ENCODE data around the gene TTC22.
"Not testable (repeated sequence)": the region's sequence is repeated elsewhere in the genome, so short reads cannot be mapped to it uniquely, and the experiment has no call there.

The TTC22 gene

DNA sequence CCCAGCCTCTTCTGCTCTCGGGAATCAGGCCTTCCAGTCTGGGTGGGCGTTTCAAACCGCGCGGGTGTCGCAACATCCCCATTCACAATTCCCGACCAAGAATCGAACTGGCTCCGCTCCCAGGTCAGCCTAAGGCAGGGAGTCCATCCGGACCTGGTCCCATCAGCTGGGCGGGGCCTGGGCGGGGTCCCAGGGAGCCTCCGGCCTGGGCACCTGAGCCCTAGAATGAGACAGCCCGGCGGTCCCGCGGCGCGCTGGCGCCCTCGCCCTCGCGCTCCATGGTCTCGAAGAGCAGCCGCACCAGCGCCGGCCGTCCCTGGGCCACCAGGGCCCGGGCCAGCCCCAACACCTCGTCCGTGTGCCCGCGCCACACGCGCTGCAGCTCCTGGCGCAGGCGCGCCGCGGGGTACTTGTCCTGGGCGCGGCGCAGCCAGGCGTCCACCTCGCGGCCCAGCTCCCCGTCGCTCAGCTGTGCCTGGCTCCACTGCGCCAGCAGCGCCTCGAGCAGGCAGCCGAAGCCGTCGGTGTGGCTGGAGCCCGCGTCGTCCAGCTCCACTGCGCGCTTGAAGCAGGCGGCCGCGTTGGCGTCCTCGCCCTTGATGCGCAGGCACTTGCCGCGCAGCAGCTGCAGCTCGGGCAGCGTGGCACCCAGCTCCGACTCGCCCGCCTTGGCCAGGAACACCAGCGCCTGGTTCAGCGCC, 19.9 kb downstream of the TTC22 start:
- DNase-seq = no peak

DNA sequence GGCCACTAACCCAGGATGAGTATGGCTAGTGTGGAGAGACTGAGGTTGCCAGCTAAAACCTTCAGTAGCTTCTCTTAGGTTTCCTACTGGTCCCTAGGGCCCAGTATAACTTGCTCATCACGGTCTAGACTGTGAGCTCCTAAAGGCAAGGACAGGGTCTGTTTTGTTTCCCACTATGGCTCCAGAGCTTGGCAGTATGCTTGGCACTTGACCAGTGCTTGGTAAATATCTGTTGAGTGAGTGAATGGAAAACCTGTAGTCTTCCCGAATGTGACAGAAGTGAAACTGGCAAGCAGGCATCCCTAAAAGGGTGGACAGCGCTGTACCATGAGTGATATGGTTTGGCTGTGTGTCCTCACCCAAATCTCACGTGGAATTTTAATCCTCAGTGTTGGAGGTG, 23.7 kb downstream of the TTC22 start:
- no peak for DNase-seq

DNA sequence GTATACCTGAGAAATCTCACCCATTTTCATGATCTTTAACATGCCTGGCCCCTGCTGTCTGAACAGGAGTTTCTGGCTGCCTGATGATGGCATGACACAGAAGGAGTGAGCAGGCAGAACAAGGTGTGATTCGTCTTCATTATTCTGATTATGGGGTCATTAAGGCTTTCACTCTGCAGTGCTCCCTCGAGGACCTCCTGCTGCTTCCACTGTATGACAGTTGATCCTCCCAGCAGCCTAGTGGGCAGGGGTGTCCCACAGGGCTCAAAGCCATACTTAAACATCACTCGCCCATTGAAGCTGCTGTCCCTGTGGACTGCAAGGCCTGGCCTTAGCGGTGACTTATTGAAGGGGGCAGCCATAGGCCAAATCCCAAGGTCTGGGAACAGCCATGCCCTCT, 24.1 kb downstream of the TTC22 start:
- DNase-seq = no peak

DNA sequence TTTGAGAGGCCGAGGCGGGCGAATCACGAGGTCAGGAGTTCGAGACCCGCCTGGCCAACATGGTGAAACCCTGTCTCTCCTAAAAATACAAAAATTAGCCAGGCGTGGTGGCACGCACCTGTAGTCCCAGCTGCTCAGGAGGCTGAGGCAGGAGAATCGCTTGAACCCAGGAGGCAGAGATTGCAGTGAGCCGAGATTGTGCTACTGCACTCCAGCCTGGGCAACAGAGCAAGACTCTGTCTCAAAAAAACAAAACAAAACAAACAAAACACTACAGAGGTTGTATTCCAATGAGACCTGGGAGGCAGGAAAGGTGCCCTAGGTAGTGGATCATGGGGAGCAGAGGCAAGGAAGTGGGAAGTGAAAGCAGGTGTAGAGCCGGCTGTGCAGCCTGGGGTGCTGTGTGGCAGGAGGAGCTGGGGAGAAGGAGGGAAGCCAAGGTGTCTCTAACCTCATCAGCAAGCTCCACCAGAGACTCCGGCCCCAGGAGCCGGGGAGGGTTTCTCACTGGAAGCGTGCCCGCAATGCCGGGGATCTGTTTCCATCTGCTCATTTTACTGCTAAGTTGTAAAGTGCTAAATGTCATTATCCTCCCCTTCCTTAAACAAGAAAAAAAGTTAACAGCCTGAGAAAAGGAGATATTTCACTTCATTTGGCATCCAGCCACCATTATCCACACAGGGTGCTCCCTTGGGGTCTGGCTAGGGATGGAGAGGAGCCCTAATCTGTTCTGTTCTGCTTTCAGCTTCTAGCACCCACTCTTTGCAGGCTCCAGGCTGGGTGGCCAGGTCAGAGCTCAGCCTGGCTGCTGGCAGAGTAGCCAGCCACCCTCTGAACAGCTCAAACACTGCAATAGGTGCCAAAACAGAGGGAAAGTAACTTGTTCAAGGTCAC, 25.0 kb downstream of the TTC22 start:
- DNase-seq = not testable (repeated sequence)

DNA sequence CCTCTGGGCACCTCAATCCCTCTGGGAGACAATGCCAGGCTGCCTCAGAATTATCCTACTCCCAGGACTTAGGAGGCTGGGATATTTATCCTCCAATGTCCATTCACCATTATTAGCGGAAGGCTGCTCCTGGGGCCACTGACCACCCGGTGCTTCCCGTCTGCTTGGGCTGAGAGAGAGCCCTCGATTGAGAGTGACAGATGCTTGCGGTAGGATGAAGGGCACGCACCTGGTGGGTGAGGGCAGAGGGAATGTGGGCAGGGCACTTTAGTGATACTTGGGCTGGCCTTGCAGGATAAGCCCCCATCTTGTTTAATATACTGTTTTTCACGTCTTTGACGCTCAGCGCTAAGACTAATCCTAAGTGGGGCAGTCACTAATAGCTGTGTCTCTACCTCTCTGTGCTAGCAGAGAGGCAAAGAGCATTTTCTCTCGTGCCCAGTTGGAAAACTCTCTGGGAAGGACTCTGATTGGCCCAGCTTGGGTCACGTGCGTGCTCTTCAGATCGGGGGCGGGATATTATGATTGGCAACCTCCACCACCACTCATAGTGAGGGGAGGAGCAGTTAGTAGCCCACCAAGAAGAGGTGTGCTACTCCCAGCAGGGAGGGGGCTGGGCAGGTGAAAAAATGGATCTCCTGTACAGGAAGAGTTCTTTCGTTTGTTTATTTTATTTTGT, 26.2 kb downstream of the TTC22 start:
- no peak for DNase-seq

DNA sequence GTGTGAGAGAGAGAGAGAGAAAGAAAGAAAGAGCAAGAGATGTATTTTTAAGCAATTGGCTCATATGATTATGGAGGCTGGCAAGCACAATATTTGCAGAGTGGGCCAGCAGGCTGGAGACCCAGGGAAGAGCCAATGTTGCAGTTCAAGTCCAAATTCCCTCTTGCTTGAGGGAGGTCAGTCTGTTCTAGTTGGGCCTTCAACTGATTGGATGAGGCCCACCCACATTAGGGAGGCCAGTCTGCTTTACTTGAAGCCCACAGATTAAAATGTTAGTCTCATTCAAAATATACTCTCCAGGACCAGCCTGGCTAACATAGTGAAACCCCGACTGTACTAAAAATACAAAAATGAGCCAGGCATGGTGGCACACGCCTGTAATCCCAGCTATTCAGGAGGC, 28.2 kb downstream of the TTC22 start:
- DNase-seq = no peak

DNA sequence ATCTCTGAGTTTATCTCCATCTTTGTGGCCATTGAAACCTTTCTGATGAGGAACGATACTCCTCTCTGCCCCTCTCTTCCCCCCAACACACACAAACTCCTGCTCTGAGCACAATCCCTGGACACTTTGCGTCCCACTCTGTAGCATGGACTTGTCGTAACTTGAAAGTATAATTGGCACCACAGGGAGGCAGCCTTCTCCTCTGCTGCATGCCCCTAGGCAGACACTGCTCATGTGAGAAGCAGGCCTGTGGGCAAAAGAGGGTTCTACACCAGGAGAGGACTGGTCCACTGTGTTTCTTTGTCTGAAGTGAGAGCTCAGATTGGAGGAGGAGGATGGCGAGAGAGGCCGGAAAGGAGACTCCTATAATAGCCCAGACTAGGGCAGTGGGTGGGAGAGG, 33.0 kb downstream of the TTC22 start:
- DNase-seq = no peak

DNA sequence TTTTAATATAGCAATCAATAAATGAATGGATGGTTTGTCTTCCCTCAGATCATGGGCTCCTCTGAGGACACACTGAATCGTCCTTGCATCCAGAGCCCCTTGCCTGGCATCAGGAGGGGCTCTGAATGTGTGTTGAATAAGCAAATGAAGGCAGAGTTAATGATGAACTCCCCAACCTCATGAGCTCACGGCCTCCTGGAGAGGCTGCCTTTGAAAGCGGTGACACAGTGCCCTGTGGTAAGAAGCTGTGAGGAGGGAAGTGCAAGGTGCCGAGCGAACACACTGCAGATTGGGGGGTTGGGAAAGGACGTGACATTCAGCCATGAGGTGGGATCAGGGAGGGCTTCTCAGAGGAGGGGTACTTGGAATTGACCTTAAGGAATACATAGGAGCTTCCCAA, 33.6 kb downstream of the TTC22 start:
- DNase-seq = no peak

DNA sequence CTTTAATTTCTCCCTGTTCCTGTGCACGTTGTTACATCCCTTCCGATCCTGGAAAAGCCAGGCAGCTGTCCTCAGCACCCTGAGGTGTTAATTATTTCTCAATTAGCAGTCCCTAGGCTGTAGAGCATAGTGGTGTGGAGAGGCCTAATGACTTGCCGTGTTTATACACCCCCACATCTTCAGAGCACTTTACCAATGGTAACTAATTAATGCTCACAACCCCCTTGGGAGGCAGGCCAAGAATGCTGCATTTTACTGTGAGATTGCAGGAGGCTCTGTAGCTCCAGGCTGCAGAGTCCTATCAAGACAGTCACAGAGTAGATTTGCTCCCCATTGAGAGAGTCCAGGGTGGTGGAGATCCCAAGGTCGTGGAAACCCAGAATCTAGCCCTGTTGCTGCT, 34.4 kb downstream of the TTC22 start:
- no peak for DNase-seq

DNA sequence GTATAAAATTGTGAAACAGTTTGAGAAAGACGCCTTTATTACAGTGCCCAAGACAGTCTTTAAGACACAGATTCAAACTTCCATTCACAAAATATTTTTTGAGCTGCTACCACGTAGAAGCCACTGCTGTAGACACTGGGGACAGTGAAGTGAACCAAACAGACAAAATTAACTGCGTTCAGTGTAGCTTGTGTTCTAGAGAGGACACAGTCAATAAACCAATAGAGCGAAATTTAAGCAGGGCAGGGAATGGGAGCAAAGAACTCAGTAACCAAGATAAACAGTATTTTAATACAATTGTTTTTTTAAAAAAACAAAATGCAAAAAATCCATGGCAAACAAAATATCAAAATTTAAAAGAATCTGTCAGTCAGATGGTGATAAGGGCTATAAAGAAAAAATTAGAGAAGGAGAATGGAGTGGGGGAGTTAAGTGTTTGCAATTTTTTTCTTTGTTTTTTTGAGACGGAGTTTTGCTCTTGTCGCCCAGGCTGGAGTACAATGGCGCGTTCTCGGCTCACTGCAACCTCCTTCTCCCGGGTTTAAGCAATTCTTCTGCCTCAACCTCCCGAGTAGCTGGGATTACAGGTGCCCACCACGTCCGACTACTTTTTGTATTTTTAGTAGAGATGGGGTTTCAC, 36.1 kb downstream of the TTC22 start:
- DNase-seq = no peak

DNA sequence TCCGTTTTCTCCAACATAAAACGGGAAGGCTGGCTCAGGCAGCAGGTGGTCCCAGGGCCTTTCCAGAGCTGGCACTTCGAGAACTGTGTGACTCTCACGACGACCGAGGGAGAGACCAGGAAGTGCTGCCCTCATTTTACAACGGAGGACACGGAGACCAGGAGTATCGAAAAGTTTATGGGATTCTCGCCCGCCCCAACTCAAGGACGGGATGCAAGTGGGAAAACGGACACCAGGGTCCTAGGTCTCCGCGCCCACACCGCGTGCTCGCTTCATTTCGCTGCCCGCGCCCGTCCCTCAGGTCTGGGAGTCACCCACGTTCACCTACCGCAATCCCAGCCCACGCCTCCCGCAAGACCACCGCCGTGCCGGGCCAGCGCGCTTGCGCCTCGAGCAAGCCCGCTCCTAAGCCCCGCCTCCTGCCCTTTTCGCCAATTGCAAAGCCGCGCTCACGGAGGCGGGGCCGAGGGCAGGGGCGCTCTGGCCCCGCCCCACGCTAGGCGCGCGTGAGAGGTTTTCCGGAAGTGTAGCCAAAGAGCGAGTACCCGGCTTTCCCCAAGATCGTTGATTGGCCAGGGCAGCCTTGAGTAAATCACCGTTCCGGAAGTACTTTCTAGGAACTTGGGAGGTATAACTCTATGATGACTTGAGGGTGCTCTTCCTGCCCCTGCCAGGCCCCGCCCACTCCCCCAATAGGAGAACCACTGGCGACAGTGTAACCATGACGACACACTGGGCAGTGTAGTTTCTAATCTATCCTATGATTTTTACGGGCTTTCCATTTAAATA, 36.8 kb downstream of the TTC22 start, which contains the start of gene PARS2:
Gene PARS2 (minus strand): TSS at position 391 of the 789 bp plus-strand sequence. CDS start 5,362 bp downstream, outside the sequence.
- peak; percentile 97 to 98 for DNase-seq

DNA sequence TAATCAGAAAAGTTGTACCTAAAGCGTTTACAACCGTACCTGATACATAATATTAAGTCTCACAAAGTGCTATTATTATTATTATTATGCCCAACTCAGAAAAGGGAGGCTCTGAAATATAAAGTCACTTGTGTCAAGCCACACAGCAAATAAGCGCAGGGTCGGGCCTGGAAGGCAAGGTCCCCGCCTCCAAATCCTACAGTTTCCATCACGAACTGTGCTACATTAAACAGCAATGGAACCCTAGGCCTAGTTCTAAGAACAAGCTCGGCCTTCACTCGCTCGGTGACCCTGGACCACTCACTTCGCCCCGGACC, 37.3 kb downstream of the TTC22 start:
- DNase-seq = no peak

DNA sequence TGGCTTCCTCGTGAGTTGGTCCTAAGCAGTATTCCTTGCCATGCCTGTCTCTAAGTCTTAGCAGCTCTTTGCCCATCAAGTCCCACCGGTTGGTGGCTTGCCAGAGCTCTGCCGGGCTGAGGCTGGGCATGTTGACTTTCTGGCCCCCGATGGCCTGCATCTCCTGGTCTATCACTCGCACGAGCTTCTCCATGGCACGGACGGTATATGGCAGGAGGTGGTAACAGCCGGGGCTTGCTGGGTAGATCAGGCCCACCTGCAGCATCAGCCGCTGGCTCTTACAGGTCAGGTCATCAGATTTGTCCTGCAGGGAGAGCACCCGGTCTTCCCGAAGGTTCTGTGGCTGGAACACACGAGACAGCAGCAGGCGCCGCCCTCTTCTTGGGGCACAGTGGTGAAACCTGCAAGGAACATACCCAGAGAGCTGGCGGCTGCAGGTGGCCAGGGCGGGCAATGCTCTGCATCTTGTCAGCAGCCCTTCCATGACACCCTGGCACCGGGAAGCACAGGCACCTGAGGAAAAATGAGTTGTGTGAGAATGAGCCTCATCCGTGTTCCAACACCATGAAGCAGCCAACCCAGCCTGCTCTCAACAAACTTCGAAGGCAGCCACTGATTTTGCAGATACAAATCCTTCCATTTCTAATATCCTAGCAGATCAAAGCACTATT, 42.3 kb downstream of the TTC22 start:
- no peak for DNase-seq

DNA sequence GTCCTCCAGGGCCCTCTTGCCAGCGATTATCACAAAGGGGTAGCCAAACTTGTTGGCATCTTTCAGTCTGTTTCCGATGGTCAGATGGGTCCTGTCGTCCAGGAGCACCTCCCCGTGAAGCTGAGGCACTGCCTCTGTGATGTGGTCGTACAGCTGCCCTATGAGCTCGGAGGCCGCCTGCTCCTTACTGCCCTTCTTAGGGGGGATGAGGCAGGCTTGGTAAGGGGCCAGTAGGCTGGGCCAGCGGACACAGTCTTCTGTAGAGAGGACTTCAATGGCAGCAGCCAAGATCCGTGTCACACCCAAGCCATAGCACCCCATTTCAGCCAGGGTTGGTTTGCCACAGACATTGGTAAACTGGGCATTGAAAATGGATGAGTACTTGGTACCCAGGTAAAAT, 43.3 kb downstream of the TTC22 start:
- DNase-seq = no peak

DNA sequence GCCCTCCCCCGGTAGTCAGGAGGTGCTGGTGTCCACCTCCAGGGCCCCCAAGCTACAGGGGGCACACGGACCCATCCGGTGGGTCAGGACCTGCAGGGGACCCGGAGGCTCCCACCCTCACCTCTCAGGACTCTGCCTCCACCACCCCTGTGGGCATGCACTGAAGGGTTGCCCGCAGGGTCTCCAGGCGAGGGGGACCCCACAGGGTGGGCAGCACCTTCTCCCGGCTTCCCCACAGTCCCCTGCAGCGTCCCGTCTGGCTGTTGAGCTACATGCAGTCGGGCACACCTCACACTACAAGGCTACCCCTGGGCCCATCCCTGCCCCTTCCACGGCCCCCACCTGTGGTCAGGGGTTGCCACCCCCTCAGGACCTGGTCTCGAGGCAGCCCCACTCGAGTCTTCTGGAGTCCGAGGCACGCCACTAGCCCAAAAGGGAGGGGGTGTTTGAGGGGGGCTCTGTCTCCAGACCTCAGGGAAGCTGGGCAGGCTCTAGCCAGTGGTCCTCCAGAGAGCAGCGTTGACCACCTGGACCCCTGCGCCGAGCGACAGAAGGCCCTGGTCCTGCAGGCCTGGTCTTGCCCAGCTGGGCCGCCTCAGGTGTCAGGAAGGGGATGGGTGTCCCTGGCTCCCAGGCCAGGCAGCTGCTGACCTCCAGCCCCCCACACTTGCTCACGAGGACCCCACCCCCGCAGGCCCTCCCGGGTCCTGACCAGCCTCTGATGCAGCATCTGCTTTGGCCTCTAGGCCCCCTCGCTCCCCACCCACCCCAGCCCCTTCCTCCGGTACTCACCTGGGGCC, 46.4 kb downstream of the TTC22 start:
- DNase-seq = no peak

DNA sequence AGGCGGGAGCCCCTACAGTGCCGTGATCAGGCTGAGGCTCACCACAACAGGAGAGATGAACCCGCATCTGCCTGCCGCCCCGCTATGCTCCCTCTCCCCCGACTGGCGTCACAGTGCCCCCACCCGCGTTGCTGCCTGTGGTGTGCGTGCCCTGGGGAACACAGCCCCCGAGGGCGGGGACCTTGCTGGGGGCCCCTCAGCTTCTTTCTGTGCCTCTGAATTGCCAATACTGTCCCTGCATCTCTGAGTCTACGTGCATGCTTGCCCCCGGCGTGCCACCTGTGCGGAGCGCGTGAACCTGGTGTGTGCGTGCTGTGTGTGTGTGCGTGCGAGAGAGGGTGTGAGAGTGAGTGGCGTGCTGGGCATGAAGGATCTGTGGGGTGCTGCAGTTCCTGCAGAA, 47.1 kb downstream of the TTC22 start:
- no peak for DNase-seq

DNA sequence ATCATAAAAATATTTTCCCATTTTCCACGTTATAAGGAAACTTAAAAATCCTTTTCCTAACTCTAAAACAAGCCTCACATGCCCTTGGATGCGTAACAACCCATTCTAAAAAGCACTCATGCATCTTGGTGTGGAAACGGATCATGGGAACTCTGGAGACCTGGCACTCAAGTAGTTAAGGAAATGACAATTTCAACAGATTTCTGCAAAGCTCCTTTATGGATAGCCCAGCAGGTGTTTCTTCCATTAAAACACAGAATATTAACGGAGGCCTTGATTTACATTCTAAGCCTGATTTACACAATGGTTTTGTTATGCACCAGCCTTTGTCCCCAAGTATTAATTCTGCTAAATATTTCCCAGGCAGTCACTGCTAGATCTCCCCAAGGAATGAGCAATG, 49.7 kb downstream of the TTC22 start:
- DNase-seq = no peak

DNA sequence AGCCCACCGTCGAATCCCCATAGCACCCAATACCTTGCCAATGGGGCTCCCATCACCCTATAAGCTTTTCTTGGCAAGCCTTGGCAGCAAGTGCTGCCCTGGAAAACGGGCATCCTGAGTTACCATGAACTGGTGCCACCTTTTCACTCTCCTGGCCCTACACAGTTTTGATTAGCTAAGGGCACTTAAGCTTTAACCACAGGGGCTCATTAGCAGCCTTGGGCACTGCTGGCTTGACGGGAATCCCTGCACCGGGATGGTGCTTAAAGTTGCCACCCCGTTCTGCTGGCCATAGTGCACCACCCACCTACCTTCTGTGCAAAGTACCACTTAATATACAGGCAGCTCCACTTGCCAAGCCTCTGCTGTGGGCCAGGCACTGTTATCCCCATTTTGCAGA, 50.5 kb downstream of the TTC22 start:
- DNase-seq = no peak

DNA sequence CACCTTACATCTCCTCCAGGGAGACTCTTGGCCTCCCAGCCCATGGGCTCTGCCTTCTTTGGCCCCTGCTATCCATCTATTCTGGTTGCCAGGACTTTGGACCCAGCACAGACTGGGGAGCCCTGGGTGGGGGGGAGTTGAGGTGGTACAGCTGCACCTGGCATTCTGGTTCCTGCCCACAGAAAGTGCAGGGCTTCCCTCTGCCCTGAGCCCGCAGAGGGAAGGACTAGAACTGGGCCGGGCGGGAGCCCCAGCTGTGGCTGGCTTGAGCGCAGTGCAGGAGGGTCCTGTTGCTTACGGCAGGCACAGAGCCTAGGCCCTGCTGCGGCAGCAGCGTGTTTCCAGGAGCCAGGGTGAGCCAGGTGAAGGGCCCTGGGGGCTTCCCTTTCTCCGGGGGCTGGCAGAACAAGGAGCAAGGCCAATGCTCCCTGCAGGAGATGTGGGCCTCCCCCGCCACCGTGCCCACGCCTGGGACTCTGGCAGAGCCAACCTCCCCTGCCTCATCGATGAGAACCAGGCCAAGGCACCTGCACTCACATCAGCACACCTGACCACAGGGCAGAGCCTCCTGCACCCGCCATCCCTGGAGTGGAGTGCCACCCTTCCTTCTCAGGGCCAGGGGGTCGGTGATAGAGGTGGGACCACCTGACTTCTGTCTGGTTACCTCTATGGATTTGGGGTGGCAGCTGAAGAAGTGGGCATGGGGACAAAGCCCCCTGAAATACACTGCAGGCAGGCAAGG, 52.9 kb downstream of the TTC22 start:
- no peak for DNase-seq

DNA sequence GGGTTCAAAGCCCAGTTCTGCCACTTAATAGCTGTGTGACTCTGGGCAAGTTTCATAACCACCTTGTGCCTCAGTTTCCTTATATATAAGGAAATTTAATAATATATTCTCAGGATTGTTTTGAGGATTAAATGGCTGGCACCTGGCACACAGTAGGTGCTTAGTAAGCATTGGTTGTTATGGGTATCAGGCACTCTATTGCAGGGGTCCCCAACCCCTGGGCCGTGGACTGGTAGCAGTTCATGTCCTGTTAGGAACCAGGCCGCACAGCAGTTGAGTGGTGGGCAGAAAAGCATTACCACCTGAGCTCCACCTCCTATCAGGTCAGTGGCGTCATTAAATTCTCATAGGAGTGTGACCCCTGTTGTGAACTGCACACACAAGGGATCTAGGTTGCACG, 55.3 kb downstream of the TTC22 start:
- DNase-seq = no peak

Measured in CD4-positive, alpha-beta T cell treated with Interleukin-1 beta for 1 hour (primary cell).